ENCODE data around the gene JUP. TPM values are rescaled to one million over a fixed set of nuclear protein-coding genes. Genes with fewer than 3 reads are reported as not detected.
A peak's percentile ranks its signal among the peaks of the same experiment; 100 is the strongest.

The JUP gene
- total and polyA plus RNA-seq, 2 of the 13 experiments (the other 11 are each of a cell fraction or from before 2014, with no cell fraction given), result 12.1 to 20.6 TPM

- peak; percentile 98 for TF ChIP-seq ZBTB26 (CRISPR knock-in tag; IDR thresholded peaks at IDR 0.05; ENCODE audit: borderline replicate concordance)
- TF ChIP-seq DR1 (CRISPR knock-in tag; IDR thresholded peaks at IDR 0.05), result no peak
- TF ChIP-seq ZNF75D (CRISPR knock-in tag; IDR thresholded peaks at IDR 0.05; ENCODE audit: borderline replicate concordance), result no peak
- peak; percentile 47; the same call in 1 of the 3 replicates for TF ChIP-seq MXI1 (IDR thresholded peaks at IDR 0.05; ENCODE audit: borderline replicate concordance, low read depth, low read length)
- TF ChIP-seq ZNF543 (CRISPR knock-in tag; IDR thresholded peaks at IDR 0.05), result no peak
- TF ChIP-seq SIN3B (IDR thresholded peaks at IDR 0.05; ENCODE audit: low read length), result no peak
- TF ChIP-seq HES4 (CRISPR knock-in tag; IDR thresholded peaks at IDR 0.05; ENCODE audit: borderline replicate concordance), result 0 out of 2 replicates have a peak, but pooled peaks have one; percentile 68
- no peak for TF ChIP-seq ZNF142 (CRISPR knock-in tag; IDR thresholded peaks at IDR 0.05)
- 0 out of 2 replicates have a peak, but pooled peaks have one; percentile 69 for TF ChIP-seq ZNF597 (CRISPR knock-in tag; IDR thresholded peaks at IDR 0.05)
- TF ChIP-seq ZHX2 (IDR thresholded peaks at IDR 0.05; ENCODE audit: low read depth), result no peak
- no peak for TF ChIP-seq ZHX2 (CRISPR knock-in tag; IDR thresholded peaks at IDR 0.05; ENCODE audit: borderline replicate concordance)
- TF ChIP-seq KDM6A (CRISPR knock-in tag; IDR thresholded peaks at IDR 0.05; ENCODE audit: low read depth), result no peak
- TF ChIP-seq ZFP90 (CRISPR knock-in tag; IDR thresholded peaks at IDR 0.05; ENCODE audit: borderline replicate concordance), result no peak
- TF ChIP-seq RCOR2 (CRISPR knock-in tag; IDR thresholded peaks at IDR 0.05), result 0 out of 2 replicates have a peak, but pooled peaks have one; percentile 15
- TF ChIP-seq RXRB (CRISPR knock-in tag; IDR thresholded peaks at IDR 0.05; ENCODE audit: borderline replicate concordance), result 0 out of 2 replicates have a peak, but pooled peaks have one; percentile 35
These were observed 14.3 kb upstream of the JUP start (continued) for GRCh38 chr17:41800601-41801373.
